Thyroid gland (tissue), 4 donors: ENCODE data around the gene KLHDC8A. TPM values are rescaled to one million over a fixed set of nuclear protein-coding genes. Genes with fewer than 3 reads are reported as not detected.
"Not testable (repeated sequence)": the region's sequence is repeated elsewhere in the genome, so short reads cannot be mapped to it uniquely, and the experiment has no call there.

Source experiments
- DNase-seq, 2 donors: peaks; one replicate each; pipeline ENCODE4 v3.0.0-alpha.2; 2019
- H3K27ac ChIP-seq, 3 donors: fragments of 200-600 bp; sonication (generic); 1 replicate in 2 of 3; 2 replicates in 1 of 3; pipeline ENCODE4 v1.5.1; 2016 to 2019; ENCODE audit warnings: mild to moderate bottlenecking in 1 of 3, moderate library complexity in 1 of 3
- H3K27me3 ChIP-seq: fragments of 200-600 bp; sonication (generic); one replicate; pipeline ENCODE4 v1.5.1; 2019
- H3K36me3 ChIP-seq, 2 donors: fragments of 200-600 bp; sonication (generic); one replicate each; pipeline ENCODE4 v1.5.1; 2016 to 2019
- H3K4me1 ChIP-seq, 2 donors: fragments of 200-600 bp; sonication (generic); one replicate each; pipeline ENCODE4 v1.5.1; 2017 to 2019
- H3K4me3 ChIP-seq, 3 donors: fragments of 200-600 bp; sonication (generic); replicated peaks in 1 of 3; 1 replicate in 2 of 3; 2 replicates in 1 of 3; pipeline ENCODE4 v1.5.1; 2016; ENCODE audit warnings: mild to moderate bottlenecking in 1 of 3
- H3K9me3 ChIP-seq: fragments of 200-600 bp; sonication (generic); one replicate; pipeline ENCODE4 v1.5.1; 2017
- POLR2A ChIP-seq, 2 donors: fragments of 450-650 bp; IDR thresholded peaks; one replicate each; pipeline ENCODE4 v1.6.1; 2017; ENCODE audit warnings: antibody characterized with exemption in 2 of 2, mild to moderate bottlenecking in 2 of 2, moderate library complexity in 1 of 2
- WGBS, 2 donors: methylation state at CpG; one replicate each; pipeline ENCODE4 v1.1.5; 2017; 5-methylcytosine and 5-hydroxymethylcytosine counted together
- intact Hi-C: fragments of 100-400 bp; cut with DNase I; formaldehyde crosslinking; loops from one replicate; pipeline ENCODE4 v1.15.1; 2023
- total RNA-seq, 4 donors: library from RNA; depleted of rRNA; stranded (reverse); fragments of >200 nt; gene quantifications; one replicate each; pipeline ENCODE4 v1.2.3, GENCODE V29; 2016
- TF ChIP-seq, protein P1 (sequence below), 6 experiments: fragments of 200-600 bp in 3 of 6; fragments of 450-650 bp in 3 of 6; sonication (generic) in 3 of 6; IDR thresholded peaks; one replicate each; pipeline ENCODE4 v1.5.1; 2016 to 2019; ENCODE audit warnings: antibody characterized with exemption in 6 of 6, mild to moderate bottlenecking in 2 of 6, inconsistent platforms in 1 of 6, moderate library complexity in 1 of 6

Gene KLHDC8A
- total RNA-seq, 4 donors from 2014 or later = 1.1 to 2.0 (median 1.5) TPM

DNA sequence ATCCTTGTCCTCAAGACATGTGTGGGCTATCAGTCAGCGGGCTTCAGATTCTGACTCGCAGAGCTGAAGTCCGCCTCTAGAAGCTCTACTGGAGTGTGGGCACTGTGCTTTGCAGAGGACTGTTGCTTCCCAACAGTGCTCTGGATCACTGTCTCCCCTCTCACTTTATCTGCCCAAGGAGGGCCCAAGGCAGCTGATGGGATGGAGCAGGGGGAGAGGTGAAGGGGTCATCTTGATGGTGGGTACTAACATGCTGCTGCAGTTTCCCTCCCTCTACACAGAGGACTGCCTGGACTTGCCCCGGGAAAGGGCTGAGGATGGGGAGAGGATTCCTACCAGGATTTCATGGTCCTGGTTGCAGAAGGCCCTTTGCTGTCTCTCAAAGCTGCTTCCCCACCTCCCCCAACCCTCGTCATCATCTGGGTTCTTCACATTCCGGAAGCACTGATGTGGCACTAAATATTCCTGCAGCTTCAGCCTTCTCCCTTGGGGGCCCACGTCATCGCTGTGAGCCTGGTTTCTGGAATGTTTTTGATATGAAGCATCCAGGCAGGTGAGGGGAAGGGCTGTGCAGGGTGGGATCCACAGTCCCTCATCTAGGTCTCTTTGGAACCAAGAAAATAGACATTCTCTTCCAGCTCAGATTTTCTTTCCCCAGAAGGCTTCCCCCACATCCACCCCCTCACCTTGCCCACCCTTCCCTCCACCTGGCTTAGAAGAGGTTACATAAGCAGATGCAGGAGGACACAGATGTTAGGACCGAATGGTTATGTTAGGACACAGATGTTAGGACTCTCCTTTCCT is 58.3 kb downstream of the KLHDC8A start:
- Histone ChIP-seq H3K4me1 (peaks cover 55 to 90% of the 10 kb centered on the region in 2 donors), H3K27ac (peak overlapping the region; percentile 94 to 95 (median 95)), H3K36me3 (peaks cover 4% of the 10 kb centered on the region in 2 donors), H3K27me3 (no peaks in the 10 kb centered on the region), H3K9me3 (no peaks in the 10 kb centered on the region), H3K4me3 (no peak overlapping the region)
- peak; percentile 93 to 95 for DNase-seq
- intact Hi-C loops = no loop called here
- WGBS, 2 donors = 43 to 46% methylated on average over 7 to 9 of the region's 9 CpGs
- peak in 1 of 2 donors; percentile 58 for TF ChIP-seq POLR2A (IDR thresholded peaks at IDR 0.05)
- TF ChIP-seq, protein P1, sequence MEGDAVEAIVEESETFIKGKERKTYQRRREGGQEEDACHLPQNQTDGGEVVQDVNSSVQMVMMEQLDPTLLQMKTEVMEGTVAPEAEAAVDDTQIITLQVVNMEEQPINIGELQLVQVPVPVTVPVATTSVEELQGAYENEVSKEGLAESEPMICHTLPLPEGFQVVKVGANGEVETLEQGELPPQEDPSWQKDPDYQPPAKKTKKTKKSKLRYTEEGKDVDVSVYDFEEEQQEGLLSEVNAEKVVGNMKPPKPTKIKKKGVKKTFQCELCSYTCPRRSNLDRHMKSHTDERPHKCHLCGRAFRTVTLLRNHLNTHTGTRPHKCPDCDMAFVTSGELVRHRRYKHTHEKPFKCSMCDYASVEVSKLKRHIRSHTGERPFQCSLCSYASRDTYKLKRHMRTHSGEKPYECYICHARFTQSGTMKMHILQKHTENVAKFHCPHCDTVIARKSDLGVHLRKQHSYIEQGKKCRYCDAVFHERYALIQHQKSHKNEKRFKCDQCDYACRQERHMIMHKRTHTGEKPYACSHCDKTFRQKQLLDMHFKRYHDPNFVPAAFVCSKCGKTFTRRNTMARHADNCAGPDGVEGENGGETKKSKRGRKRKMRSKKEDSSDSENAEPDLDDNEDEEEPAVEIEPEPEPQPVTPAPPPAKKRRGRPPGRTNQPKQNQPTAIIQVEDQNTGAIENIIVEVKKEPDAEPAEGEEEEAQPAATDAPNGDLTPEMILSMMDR (IDR thresholded peaks at IDR 0.05) = no peak

DNA sequence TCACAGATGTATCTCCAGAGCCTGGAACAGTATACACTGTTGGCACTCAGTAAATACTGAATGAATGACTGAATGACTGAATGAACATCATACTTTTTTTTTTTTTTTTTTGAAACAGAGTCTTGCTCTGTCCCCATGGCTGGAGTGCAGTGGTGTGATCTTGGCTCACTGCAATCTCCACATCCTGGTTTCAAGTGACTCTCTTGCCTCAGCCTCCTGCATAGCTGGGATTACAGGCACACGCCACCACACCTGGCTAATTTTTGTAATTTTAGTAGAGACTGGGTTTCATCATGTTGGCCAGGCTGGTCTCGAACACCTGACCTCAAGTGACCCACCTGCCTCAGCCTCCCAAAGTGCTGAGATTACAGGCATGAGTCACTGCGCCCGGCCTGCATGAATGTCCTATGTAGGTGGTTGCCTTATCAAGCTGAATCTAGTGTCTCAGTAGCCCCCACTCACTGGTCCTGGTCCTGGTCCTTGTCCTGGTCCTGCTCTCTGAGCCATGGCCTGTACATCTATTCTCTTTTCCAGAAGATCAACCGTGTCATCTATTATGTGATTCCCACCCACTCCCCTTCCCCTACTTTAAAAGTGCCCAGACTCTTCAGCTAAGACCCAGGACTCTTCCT is 59.1 kb downstream of the KLHDC8A start:
- H3K27me3 ChIP-seq, H3K9me3 ChIP-seq, H3K36me3 ChIP-seq, intact Hi-C loops, H3K4me3 ChIP-seq: not testable (repeated sequence)
- peak overlapping the region; percentile 94 to 95 (median 95) for H3K27ac ChIP-seq
- DNase-seq = peak in 1 of 2 donors; percentile 49
- 66 to 79% methylated on average over 5 of the region's 5 CpGs for WGBS, 2 donors
- peaks cover 52 to 83% of the 10 kb centered on the region in 2 donors for H3K4me1 ChIP-seq

DNA sequence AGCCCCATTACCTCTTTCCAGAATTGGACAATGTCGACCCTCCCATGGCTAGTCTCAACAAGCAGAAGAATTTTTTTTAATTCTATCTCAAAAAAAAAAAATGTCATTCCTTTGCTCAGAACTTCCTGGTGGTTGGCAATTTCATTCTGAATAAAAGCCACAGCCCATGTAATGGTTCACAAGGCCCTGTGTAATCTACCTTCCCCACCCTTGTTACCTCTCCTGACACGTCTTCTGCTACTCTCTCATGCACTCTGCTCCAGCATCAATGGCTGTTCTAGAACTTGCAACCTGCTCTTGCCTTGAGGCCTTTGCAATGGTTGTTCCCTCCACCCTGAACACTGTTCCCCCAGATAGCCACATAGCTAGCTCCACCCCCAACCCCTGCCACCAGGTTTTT is 60.6 kb downstream of the KLHDC8A start:
- H3K36me3 ChIP-seq = no peaks in the 10 kb centered on the region
- TF ChIP-seq, protein P1 (IDR thresholded peaks at IDR 0.05) = no peak
- no peak for TF ChIP-seq POLR2A (IDR thresholded peaks at IDR 0.05)
- H3K27me3 ChIP-seq = no peaks in the 10 kb centered on the region
- intact Hi-C loops = no loop called here
- H3K4me1 ChIP-seq = peaks cover 39 to 70% of the 10 kb centered on the region in 2 donors
- H3K9me3 ChIP-seq = no peaks in the 10 kb centered on the region
- DNase-seq = no peak
- no peak overlapping the region for H3K4me3 ChIP-seq
- 88 to 94% methylated on average over 2 of the region's 2 CpGs for WGBS, 2 donors
- peak overlapping the region in 2 of 3 donors; percentile 74 to 81 for H3K27ac ChIP-seq

DNA sequence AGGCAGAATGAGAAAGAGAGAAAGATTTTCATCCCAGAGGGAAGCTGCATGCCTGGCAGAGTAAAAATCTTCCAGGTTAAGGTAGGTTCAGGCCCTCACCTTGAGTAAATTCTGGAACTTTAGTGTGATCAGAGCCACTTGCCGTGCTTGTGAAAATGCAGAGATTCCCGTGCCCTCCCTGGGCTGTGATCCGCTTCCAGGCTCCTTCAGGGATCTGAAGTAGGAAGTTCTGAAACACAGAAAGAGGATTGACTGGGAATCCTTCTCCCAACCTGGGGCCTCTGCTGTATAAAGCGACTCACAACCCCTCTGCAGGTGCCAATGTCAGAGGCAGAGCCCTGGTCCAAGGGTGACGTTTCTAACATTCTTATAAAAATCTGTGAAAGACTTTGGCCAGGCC is 61.8 kb downstream of the KLHDC8A start:
- H3K36me3 ChIP-seq = no peaks in the 10 kb centered on the region
- no peaks in the 10 kb centered on the region for H3K9me3 ChIP-seq
- H3K27me3 ChIP-seq = no peaks in the 10 kb centered on the region
- intact Hi-C loops = no loop called here
- 86 to 88% methylated on average over 5 of the region's 5 CpGs for WGBS, 2 donors
- TF ChIP-seq POLR2A (IDR thresholded peaks at IDR 0.05) = no peak
- TF ChIP-seq, protein P1 (IDR thresholded peaks at IDR 0.05) = no peak
- peaks cover 28 to 60% of the 10 kb centered on the region in 2 donors for H3K4me1 ChIP-seq
- H3K27ac ChIP-seq = peak overlapping the region; percentile 32 to 81 (median 74)
- DNase-seq = no peak
- H3K4me3 ChIP-seq = no peak overlapping the region

DNA sequence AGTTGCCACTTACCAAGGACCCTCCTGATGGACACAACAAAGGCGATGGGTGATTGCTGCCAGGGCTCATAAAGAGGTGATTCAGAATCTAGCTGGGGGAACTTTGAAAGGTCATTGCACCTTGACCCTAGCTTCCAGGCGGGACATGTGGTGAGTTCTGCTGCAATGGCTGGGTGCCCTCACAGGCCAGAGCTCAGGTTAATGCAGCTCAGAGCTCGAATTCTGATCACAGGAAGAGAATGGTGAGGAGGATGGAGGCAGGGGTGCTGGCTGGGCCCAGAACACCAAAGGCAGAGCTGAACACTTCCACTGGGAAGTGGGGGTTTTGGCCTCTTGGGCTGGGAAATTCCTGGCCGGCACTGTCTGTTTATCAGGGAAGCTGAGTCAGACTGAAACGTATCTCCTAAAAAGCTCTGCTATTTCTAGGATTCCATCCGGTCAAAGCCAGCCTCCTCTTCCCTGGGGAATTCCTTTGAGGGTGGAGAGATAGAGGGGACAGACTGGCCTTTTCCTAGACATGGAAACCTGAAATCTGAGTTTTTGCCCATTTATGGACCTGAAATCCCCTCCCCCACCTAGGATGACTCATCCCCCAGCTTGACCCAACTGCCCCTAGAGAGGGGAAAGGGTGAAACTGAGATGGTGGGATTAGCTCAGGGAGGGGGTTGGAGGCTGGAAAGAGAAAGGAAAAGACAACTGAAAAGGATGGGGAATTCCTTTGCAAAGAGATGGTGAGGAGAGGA is 62.4 kb downstream of the KLHDC8A start:
- Histone ChIP-seq H3K36me3 (no peaks in the 10 kb centered on the region), H3K27ac (peak overlapping the region; percentile 28 to 81 (median 74)), H3K4me3 (no peak overlapping the region), H3K27me3 (no peaks in the 10 kb centered on the region), H3K9me3 (no peaks in the 10 kb centered on the region), H3K4me1 (peaks cover 22 to 54% of the 10 kb centered on the region in 2 donors)
- DNase-seq = no peak
- intact Hi-C loops = no loop called here
- 59 to 78% methylated on average over 6 of the region's 6 CpGs for WGBS, 2 donors
- no peak for TF ChIP-seq POLR2A (IDR thresholded peaks at IDR 0.05)
- TF ChIP-seq, protein P1 (IDR thresholded peaks at IDR 0.05) = no peak
